K562 (cell line): ENCODE data around the gene PPP1R10. TPM values are rescaled to one million over a fixed set of nuclear protein-coding genes. Genes with fewer than 3 reads are reported as not detected.

Experiments used
- EGR1 ChIP-seq: fragments of 450-650 bp; conservative IDR thresholded peaks from 2 replicates; pipeline ENCODE4 v1.6.1; 2017; ENCODE audit warnings: mild to moderate bottlenecking
- HDAC8 ChIP-seq: fragments of 450-650 bp; IDR thresholded peaks from 2 replicates; pipeline ENCODE4 v1.6.1; 2016; ENCODE audit warnings: mild to moderate bottlenecking, missing genetic modification characterization, moderate library complexity, missing compliant biosample characterization
- MIER1 ChIP-seq: fragments of 450-650 bp; IDR thresholded peaks from 2 replicates; pipeline ENCODE4 v1.6.1; 2016; ENCODE audit warnings: antibody characterized with exemption, mild to moderate bottlenecking, low read depth
- RB1 ChIP-seq: fragments of 450-650 bp; IDR thresholded peaks from 2 replicates; pipeline ENCODE4 v1.6.1; 2017; ENCODE audit warnings: low read depth, mild to moderate bottlenecking
- SMARCA5 ChIP-seq: fragments of 450-650 bp; IDR thresholded peaks from 2 replicates; pipeline ENCODE4 v1.6.1; 2016
- SMARCC2 ChIP-seq: fragments of 450-650 bp; IDR thresholded peaks from 2 replicates; pipeline ENCODE4 v1.6.1; 2017; ENCODE audit warnings: antibody characterized with exemption, moderate library complexity, mild to moderate bottlenecking, low read depth
- SMARCE1 ChIP-seq: fragments of 450-650 bp; IDR thresholded peaks from 2 replicates; pipeline ENCODE4 v1.7.1; 2016; ENCODE audit warnings: mild to moderate bottlenecking
- SOX6 ChIP-seq: fragments of 450-650 bp; IDR thresholded peaks from 2 replicates; pipeline ENCODE4 v1.6.1; 2014; ENCODE audit warnings: mild to moderate bottlenecking
- TRIM24 ChIP-seq, 2 experiments: fragments of 450-650 bp; IDR thresholded peaks; 2 replicates each; pipeline ENCODE4 v1.6.1; 2016
- polyA plus RNA-seq, 8 experiments: library from polyadenylated mRNA; depleted of rRNA in 4 of 8; stranded (reverse) in 5 of 8; unstranded in 3 of 8; fragments of >200 nt; fragmentation: Nextera tagmentation in 2 of 8; fragmentation: Illumina TruSeq in 1 of 8; extraction: Ambion mirVana in 2 of 8; extraction: Trizol in 1 of 8; gene quantifications; 2 replicates each; pipeline versions ENCODE4 v1.2.1 to v1.2.3, GENCODE V29; 2011 to 2014; ENCODE audit warnings: inconsistent platforms in 1 of 8, missing spikeins in 1 of 8
- total RNA-seq, 7 experiments: library from RNA; depleted of rRNA in 6 of 7; stranded (reverse); fragments of >200 nt in 6 of 7; fragmentation: Illumina TruSeq in 2 of 7; extraction: Trizol in 2 of 7; gene quantifications; 2 replicates each; pipeline versions ENCODE4 v1.2.1 to v1.2.3, GENCODE V29; 2011 to 2021; ENCODE audit warnings: low replicate concordance in 1 of 7
- TF ChIP-seq, protein P1 (sequence below): fragments of 250-450 bp; sonication (Bioruptor Pico); IDR thresholded peaks from 2 replicates; pipeline ENCODE4 v1.4.0; 2020; ENCODE audit warnings: mild to moderate bottlenecking, moderate library complexity
- TF ChIP-seq, protein P2 (sequence below), 2 experiments: fragments of 250-450 bp in 1 of 2; fragments of 450-650 bp in 1 of 2; sonication (Bioruptor Pico) in 1 of 2; IDR thresholded peaks; 2 replicates each; pipeline versions ENCODE4 v1.6.1 to v1.8.0; 2016 to 2021; ENCODE audit warnings: mild to moderate bottlenecking in 2 of 2, moderate library complexity in 2 of 2, missing compliant biosample characterization in 1 of 2, missing genetic modification characterization in 1 of 2

The PPP1R10 gene
- total and polyA plus RNA-seq, 9 of the 15 experiments (the other 6 are each of a cell fraction or from before 2014, with no cell fraction given): 14.1 to 65.5 (median 32.6) TPM

DNA sequence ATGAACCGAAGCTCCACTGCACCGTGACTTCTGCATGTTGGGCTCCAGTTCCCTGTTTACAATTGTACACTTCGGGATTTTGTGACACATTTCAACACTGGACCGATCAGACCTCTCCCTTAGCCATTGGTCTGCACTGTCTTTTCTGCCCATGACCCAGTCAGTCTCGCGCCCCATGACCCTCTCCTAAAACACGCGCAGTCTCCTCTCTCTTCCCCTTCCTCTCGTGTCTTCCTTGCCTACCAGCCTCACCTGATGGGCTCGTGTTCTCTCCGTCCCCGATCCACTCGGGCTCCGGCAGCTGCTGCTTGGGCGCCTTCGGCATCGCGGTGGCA lies 46.3 kb downstream of the PPP1R10 start (continued):
- TF ChIP-seq, protein P1, sequence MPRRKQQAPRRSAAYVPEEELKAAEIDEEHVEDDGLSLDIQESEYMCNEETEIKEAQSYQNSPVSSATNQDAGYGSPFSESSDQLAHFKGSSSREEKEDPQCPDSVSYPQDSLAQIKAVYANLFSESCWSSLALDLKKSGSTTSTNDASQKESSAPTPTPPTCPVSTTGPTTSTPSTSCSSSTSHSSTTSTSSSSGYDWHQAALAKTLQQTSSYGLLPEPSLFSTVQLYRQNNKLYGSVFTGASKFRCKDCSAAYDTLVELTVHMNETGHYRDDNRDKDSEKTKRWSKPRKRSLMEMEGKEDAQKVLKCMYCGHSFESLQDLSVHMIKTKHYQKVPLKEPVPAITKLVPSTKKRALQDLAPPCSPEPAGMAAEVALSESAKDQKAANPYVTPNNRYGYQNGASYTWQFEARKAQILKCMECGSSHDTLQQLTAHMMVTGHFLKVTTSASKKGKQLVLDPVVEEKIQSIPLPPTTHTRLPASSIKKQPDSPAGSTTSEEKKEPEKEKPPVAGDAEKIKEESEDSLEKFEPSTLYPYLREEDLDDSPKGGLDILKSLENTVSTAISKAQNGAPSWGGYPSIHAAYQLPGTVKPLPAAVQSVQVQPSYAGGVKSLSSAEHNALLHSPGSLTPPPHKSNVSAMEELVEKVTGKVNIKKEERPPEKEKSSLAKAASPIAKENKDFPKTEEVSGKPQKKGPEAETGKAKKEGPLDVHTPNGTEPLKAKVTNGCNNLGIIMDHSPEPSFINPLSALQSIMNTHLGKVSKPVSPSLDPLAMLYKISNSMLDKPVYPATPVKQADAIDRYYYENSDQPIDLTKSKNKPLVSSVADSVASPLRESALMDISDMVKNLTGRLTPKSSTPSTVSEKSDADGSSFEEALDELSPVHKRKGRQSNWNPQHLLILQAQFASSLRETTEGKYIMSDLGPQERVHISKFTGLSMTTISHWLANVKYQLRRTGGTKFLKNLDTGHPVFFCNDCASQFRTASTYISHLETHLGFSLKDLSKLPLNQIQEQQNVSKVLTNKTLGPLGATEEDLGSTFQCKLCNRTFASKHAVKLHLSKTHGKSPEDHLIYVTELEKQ (CRISPR knock-in tag): no peak
- 0 out of 2 replicates have a peak, but pooled peaks have one; percentile 51 for TF ChIP-seq MIER1
- TF ChIP-seq, protein P2, sequence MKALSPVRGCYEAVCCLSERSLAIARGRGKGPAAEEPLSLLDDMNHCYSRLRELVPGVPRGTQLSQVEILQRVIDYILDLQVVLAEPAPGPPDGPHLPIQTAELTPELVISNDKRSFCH (CRISPR knock-in tag; IDR thresholded peaks at IDR 0.05): no peak
- TF ChIP-seq, protein P2 (tag; IDR thresholded peaks at IDR 0.05): 0 out of 2 replicates have a peak, but pooled peaks have one; percentile 14
- peak; percentile 57 for TF ChIP-seq SMARCC2
- peak; percentile 42; the same call in 1 of the 2 replicates for TF ChIP-seq SMARCE1
- 0 out of 4 replicates have a peak, but pooled peaks of 1 of the 2 experiments have one; percentile 4 for TF ChIP-seq TRIM24 (IDR thresholded peaks at IDR 0.05)
- no peak for TF ChIP-seq HDAC8 (tag)
- TF ChIP-seq RB1: no peak
- TF ChIP-seq EGR1: no peak
- peak; percentile 66; the same call in 1 of the 2 replicates for TF ChIP-seq SMARCA5
- no peak for TF ChIP-seq SOX6
- TF ChIP-seq, all 486 proteins: peak for 32
